GM12874 (cell line): ENCODE measurements around the gene MMP21.

Source experiments
- TF ChIP-seq, protein P1 (sequence below): IDR thresholded peaks from 2 replicates; pipeline ENCODE4 v1.5.1; 2011; ENCODE audit warnings: low read depth, mild to moderate bottlenecking, control low read depth, low read length, moderate library complexity; ENCODE audit not compliant: insufficient read depth

The MMP21 gene

DNA sequence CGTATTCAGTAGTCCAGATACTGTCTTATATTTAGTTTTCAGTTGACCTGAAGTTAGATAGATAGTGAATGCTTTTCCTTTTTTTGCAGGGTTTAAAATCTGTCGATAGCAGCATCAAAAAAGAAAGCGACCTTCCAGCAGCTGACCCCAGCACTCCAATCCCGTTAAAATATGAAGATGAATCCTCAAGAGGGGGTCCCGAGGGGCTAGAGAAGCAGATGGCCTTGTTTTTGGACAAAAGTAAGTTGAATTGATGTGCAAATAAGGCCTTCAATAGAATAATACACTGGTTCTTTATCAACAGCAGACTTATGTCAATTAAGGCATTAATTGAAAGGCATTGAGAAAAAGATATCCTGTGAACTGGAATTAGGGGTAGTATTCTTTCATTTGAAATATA, 37.4 kb downstream of the MMP21 start:
- TF ChIP-seq, protein P1, sequence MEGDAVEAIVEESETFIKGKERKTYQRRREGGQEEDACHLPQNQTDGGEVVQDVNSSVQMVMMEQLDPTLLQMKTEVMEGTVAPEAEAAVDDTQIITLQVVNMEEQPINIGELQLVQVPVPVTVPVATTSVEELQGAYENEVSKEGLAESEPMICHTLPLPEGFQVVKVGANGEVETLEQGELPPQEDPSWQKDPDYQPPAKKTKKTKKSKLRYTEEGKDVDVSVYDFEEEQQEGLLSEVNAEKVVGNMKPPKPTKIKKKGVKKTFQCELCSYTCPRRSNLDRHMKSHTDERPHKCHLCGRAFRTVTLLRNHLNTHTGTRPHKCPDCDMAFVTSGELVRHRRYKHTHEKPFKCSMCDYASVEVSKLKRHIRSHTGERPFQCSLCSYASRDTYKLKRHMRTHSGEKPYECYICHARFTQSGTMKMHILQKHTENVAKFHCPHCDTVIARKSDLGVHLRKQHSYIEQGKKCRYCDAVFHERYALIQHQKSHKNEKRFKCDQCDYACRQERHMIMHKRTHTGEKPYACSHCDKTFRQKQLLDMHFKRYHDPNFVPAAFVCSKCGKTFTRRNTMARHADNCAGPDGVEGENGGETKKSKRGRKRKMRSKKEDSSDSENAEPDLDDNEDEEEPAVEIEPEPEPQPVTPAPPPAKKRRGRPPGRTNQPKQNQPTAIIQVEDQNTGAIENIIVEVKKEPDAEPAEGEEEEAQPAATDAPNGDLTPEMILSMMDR, result no peak

GRCh38 chr10:125734823-125735222, 40.8 kb downstream of the MMP21 start:
- TF ChIP-seq, protein P1, result no peak

DNA sequence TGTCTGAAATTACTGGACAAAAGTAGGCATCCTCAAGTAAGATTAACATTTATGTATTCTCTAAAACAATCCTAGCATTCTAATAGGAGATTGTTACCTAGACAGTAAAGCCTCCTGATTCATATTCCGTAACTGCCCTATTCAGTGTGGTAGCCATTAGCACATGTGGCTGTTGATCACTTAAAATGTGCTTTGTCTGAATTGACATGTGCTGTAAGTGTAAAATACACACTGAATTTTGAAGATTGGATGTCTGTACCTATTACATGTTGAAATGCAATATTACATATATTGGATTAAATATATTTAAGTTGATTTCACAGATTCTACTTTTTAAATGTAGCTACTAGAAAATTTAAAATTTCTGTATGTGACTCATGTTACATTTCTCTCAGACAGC, 41.5 kb downstream of the MMP21 start:
- TF ChIP-seq, protein P1, result no peak

DNA sequence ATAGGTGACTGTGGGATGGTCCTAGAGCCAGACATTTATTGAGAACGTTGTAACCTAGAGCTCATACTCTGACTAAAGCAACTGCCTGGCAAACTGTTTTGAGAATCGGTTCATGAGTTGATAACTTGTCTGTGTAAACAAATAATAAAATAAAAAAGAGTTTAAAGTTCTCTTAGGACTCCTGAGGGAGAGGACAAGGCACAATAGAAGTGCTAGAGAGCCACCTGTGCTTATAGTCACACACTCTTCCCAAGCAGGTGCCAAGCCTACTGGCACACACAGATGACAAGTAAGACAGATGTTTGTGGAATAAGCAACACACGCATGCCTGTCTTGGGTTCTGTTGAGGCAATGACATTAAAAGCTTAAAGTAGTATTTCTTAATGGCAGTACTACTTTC, 48.2 kb downstream of the MMP21 start:
- TF ChIP-seq, protein P1, result no peak

- TF ChIP-seq, protein P1, result no peak
Measured at GRCh38 chr10:125726914-125727313, 48.7 kb downstream of the MMP21 start.

GRCh38 chr10:125722811-125723210, 52.8 kb downstream of the MMP21 start:
- TF ChIP-seq, protein P1, result no peak

GRCh38 chr10:125721035-125721434, 54.6 kb downstream of the MMP21 start:
- TF ChIP-seq, protein P1, result no peak

DNA sequence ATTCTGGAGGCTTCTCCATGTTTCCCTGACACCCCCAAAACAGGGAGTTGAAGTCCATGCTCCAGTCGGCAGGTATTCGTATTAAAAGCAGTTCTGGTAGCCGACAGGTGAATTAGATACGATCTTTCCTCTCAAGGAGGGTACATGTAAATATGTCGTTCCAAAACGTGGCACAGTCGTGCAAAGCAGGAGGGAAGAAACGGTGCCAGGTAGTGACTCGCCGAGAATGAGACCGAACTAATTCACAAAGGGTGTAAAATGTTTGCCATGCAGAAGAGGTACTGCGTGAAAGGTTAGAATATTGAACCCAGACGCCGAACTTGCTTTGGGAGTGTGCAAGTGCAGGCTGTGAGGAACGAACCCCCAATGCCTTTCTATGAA, 55.6 kb downstream of the MMP21 start:
- TF ChIP-seq, protein P1, result no peak
